ENCODE data around the gene HSDL1.
"Not testable (repeated sequence)": the region's sequence is repeated elsewhere in the genome, so short reads cannot be mapped to it uniquely, and the experiment has no call there.

Gene HSDL1

DNA sequence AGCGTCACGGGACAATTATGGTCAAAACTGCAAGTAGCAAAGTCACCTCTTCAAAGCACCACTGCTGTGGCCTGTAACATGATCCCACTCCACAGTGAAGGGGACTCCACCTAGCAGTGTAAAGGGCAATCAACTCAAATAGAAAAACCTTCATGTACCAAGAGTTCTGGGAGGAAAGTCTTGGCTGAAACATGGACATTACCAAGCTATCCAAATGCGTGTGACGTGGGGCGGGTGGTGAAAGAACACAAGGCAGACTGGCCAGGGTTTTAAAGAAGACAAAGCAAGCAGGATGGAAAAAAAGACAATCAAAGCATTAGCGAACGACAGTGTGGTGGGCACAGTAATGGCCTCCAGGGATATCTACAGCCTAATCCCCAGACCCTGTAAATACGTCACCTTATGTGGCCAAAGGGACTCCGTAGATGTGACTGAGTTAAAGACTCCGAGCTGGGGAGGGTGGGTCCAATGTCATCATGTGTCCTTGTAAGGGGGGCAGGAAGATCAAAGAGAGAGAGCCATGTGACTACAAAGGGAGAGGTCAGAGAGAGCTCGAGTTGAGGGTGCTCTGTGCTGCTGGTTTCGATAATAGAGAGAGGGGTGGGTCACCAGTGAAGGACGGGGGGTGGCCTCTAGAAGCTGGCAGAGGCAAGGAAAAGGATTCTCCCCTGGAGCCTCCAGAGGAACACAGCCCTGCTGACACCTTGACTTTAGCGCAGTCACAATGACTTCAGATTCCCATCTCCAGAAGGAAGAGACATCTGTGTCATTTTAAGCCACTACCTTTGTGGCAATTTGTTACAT lies 6.0 kb downstream of the HSDL1 start:
- no peak for DNase-seq

DNA sequence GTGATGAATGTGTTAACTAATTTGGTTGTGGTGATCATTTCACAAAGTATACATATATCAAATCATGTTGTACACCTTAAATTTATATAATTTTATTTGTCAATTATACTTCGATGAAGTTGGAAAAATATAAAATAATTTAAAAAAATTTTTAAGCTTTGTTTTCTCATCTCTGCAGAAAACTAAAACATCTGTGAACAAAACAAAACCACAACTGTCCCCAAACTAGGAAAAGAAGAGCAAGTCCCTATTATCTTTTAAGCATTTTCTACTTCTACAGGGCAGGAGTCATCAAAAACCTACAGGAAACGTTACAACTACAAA lies 6.5 kb downstream of the HSDL1 start:
- DNase-seq: no peak

DNA sequence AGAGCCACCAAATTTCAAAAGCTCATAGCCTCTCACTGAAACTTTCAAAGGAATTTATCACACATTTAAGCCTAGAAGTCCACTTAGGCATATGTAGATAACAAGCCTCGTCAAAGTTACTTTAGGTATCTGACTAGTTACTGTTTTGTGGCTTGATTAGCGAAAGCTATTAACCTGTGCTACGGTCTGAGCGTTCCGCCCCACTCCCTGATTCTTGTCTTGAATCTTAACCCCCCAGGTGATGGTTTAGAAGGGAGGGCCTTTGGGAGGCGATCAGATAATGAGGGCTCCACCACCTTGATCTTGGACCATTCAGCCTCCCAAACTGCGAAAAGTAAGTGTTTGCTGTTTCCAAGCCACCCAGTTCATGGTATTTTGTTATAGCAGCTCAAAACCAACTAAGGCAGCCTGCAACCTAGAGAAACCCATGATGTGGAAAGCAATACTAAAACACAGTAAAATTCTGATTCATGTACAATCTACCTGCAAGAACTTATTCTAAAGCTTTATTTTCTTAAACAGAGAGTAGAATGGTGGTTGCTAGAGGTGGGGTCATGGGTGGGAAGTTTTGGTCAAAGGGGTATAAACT lies 7.1 kb downstream of the HSDL1 start:
- DNase-seq: no peak

DNA sequence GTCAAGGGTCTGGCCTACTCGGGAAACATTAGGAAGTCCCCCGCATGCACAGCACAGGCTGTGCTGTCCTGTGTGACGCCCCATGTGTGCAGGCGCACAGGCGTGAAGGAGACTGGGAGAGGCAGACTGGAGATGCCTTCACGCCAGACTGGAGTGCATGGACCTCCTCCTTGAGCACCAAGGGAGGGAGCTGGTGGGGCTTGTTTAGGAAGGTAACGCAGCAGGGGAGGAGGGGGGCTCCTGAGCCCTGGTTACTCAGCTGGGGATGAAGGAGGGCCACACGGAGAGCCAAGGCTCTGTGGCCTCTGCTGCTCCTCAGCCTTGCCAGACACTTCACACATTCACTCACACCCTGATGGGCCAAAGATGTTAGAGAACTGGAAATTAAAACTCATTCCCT lies 7.7 kb downstream of the HSDL1 start:
- no peak for DNase-seq

DNA sequence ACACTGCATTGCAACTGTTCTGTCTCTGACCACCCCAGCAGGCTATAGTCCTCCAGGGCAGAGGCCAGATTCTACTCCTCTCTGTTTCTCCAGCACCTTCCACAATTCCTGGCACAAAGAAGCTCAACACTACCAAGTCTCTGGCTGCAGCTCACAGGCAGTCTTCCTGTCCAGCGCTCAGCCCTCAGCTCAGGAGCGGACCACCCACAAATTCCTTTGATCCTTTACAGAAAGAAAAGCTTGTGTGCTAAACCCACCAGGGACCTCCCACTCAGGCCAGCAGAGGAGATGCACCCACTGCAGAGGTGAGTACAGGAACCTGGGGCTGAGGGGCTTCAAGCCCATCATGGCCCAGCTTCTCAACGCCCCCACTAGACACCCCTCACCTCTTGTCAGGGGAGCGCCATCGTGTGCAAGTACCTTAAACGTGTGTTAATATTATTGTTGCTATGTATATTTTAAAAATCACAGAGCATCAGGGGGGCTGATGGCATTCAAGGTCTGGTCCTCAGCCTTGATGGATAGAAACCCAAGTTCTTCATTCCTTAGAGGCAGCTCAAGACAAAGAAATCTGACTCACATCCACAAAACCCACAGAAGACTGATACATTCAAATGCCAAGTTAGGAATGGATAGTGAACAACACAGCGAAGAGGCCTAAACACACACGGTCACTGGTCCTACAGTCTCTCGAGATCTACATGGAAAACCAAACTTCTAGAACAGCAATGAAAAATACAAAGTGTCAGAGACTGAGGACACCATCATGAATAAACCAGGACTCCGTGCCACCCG lies 8.4 kb downstream of the HSDL1 start:
- DNase-seq: no peak

DNA sequence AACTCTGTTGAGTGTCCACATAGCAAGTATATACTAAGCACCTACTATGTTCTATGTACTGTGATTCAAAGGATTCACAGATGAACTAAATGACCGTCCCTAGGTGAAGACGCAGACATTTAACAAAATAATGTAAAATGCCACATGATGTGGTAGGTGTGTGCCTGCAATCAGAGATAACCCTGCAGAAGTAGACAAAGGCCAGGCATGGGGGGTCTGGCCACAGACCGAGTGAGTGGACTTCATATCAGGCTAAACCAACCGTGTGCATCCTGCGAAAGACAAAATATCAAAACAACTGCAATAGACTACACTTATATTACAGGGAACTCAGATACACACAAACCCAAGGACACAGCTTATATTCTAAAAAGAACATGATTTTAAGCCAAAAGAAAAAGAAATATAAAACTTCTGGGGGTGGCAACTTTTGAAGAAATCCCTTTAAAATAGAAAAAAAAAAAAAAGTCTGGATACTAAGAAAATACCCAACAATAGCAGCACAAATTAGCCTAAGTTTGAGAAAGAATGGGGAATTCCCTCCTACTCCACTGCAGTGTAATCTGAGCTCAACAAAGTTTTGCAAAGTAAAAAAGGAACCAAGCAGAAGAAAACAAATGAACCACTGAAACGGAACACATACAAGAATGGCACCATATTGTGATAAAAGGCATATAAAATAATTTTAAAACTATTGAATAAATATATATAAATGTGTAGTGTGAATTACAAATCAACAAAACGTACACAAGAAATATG lies 12.3 kb downstream of the HSDL1 start:
- no peak for DNase-seq

DNA sequence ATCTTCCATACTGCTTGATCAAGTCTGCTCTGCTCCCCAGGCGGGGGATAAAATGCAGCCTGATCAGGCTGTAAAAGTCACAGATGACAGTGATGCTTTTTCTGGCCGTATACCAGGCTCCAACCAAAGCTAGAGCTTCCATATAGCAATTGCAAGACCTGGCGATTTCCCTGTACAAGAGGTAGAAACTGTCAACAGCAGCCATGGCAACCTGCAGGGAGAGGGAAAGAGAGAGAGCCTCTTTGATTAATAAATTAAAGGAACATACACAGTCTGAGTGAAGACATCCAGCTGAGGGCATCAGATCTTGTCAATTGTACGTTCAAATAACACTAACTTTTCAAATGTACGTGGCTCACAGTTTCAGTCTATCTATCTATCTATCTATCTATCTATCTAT lies 13.9 kb downstream of the HSDL1 start:
- DNase-seq: no peak

DNA sequence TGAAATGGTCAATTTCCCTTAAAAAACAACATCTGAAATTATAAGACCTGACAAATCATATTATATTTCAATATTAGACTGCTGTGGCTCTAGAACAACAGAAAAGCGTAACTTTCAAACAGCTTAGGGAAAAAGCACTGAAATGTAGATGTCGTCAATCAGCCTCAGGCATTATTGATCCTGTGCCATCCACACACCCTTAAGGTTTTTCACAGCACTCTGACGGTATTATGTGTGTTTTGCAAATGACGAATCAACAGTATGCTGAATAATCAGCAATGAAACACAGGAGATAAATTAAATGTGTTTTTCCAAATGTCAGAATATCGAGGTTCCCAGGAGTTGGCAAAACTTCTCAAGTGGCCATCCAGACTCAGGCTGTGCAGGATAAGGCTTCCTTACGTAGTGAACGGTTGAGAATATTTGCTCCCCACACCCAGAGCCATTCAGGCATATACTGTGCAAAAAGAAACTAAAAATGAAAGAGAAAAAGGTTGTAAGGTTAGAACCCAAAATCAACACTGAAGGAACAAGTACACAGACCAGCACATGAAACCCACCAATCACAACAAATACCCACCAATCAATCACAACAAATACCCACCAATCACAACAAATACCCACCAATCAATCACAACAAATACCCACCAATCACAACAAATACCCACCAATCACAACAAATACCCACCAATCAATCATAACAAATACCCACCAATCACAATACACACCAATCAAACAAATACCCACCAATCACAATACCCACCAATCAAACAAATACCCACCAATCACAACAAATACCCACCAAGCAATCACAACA lies 20.5 kb downstream of the HSDL1 start:
- DNase-seq: no peak

DNA sequence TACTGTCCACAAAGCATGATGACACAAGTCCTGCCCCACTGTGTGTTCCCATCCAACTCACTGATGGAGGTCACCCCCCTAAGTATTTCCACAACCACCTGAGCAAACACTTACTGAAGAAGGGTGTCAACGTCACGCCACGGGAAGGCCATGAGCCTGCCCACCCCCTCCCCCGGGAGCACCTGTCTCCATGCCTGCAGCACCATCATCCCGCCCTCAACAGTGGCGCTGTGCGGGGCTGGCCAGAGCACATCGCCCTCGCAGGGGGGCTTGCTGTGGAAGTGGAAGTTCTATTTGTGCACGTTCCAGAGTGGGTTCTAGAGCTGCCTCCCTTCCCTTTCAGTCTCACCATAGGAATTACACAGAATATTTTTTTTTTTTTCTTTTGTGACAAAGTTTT lies 24.0 kb downstream of the HSDL1 start:
- no peak for DNase-seq

DNA sequence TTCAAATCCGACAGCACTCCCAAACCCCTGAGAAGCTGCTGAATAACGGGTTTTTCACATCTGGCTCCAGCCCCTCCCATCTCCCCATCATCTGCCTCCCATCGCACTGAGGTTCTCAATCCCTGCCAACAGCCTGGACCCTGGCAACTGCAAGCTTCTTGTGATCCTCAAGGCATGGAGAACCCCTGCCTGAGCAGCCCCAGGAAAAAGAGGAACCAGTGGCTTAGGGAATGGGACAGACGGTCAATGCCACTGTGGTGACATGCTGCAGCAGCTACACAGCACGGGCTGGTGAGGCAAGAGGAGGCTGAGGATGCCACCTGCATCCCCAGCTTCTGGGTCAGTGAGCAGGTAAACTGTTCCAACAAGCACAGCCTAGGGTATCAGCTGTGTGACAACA lies 25.0 kb downstream of the HSDL1 start:
- no peak for DNase-seq

DNA sequence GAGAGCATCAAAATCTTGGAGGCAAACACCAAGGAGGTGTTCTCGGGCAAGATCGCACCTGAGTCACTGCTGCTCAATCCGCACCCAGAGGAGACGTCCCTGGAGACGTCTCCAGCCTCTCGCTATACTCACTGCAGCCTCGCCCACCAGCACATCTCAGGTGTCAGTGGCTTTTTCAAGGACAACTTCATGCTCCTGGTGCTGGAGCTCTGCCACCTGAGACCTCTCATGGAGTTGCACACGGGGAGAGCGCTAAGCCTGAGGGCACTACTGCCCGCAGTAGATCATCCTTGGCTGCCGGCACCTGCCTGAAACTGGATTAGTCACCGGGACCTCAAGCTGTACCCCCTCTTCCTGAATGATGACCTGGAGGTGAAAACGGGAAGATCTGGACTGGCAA lies 25.6 kb downstream of the HSDL1 start:
- DNase-seq: no peak

DNA sequence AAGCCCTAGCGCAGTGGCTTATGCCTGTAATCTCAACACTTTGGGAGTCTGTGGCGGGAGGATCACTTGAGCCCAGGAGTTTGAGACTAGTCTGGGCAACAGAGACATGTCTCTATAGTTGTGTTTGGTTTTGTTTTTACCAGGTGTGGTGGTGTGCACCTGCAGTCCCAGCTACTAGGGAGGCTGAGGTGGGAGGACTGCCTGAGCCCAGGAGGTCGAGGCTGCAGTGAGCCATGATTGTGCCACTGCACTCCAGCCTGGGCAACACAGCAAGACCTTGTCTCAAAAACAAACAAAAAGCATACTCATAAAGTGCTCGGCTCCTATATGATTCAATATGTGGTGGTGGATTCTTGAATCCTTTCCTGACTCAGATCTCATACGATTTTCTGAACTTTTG lies 26.7 kb downstream of the HSDL1 start:
- DNase-seq: not testable (repeated sequence)

DNA sequence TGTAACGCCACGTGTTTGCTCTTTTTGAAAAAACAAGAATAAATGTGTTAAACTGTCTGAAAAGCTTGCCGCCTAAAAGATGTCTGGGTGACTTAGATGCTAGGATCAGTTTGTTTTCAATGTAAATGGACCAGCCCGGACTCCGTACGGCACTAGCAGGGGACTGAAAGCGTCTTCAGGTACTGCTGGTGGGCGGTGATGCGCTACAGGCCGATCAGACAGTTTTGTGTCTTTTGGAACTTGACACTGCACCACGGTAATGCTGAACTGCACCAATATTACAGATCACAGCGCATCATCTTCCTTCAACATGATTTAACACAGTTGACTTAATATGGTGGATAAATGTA lies 27.5 kb downstream of the HSDL1 start:
- DNase-seq: peak in 13 of 56 donors; percentile 18 to 73 (median 44)

DNA sequence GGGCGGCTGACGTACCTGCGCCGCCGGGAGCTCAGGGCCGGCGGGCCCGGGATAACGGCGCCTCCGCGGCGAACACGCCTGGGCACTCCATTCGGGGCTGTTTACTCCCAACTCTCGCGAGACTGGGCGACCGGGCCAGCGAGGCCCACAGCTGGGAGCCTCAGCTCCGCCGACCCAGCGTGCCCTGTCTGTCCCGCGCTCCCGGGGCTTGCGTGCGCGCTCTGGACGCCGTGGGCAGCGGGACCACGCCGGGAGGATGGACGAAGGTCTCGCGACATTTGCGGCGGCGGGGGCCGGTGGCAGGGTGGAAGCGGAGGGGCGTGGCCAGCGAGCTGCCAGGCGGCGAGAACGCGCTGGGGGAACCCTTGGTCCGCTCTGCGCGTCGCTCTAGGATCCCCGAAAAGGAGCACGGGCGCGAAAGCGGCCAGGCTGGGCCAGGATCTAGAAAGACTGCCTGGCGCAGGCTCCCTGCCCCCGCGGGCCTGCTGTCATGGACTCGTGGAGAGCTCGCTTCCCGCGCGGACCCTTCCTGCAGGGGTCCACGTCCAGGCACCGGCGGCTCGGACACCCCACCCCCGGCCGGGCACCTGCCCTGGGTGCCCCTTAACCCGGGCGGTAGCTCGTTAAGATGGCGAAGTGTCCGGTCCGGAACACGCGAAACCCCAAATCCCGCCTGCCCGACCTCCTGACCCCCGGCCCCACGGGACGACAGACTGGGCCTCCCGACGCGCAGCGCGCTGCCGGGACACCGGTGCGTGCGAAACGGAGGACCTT lies 28.1 kb downstream of the HSDL1 start, which contains the start of gene MBTPS1:
TSS of gene MBTPS1 (minus strand) at position 223 of the 774 bp plus-strand sequence. CDS start 15,159 bp downstream, outside the sequence.
- peak; percentile 65 to 99 (median 94) for DNase-seq

DNA sequence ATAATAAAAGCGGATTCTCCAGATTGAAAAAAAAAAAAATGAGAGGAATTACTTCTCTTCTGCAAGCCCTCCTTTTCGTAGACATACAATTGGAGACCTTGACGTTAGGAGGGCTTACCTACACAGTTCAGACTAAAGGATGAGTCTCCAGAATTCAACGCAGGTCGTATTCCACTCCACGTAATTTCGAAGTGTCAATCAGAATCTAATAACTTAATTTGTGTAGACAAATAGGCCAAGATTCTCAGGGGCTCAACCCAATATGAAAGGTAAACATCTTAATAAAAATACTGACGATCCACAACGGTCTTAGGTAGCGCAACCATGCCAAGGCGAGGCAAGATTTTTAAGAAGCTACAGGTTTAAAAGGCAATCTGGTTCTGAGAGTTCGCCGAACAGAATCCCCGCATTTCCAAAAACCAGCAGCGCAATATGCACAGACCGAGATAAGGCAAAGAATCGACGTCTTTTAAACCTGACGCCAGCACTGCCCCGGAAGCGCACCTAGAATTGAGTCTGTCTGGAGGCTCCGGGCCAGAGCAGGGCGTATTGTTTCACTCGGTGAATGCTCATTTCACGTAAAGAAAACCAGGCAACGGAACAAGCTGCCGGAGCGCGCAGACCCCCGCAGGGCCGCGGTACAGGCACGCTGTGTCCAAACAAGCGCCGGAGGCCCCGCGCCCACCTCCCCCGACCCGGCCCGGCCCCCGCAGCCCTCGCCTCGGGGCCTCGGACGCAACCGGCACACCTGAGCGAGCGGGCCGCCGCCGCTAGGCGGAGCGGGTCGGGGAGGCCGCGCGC lies 28.9 kb downstream of the HSDL1 start:
- peak in 13 of 56 donors; percentile 29 to 71 (median 57) for DNase-seq

DNA sequence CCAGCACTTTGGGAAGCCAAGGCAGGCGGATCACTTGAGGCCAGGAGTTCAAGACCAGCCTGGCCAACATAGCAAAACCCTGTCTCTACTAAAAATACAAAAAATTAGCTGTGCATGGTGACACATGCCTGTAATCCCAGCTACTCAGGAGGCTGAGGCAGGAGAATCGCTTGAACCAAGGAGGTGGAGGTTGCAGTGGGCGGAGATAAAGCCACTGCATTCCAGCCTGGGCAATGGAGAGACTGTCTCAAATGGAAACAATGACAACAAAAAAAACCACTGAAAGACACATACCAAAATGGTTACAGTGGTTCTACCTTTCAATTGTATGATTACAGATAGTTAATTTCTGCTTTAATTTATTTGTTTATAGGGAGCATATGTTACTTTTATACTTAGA lies 33.0 kb downstream of the HSDL1 start:
- not testable (repeated sequence) for DNase-seq

DNA sequence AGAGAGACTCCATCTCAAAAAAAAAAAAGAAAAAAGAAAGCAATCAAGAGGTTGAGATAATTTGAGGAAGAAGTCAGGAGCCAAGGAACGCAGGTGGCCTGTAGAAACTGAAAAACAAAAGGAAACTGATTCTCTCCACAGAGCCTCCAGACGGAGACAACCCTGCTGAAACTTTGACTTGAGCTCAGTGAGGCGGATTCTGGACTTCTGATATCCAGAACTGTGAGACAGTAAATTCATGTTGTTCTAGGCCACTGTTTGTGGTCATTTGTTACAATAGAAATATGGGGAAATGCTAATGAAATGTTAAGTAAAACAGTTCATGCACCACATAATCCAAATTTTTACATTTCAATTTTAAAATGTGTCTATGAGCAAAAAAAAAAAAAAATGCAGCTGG lies 33.5 kb downstream of the HSDL1 start:
- no peak for DNase-seq

DNA sequence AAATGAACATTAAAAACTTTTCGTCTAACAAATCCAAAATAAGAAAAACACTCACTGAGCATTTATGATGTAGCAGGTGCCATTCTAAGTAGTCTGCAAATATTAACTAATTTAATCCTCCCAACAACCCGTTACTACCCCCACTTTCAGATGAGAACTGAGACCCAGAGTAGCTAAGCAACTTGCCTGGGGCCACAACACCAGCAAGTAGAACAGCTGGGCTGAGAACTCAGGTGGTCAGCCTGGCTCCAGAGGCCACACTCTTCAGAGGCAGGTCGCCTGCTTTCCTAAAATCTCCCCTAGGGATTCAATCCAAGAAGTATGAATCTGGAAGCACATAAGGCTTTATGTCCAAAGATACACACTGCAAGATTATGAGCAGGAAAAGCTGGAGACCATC lies 34.5 kb downstream of the HSDL1 start:
- DNase-seq: no peak
